ENCODE data around the gene BRCA2.

Gene BRCA2

DNA sequence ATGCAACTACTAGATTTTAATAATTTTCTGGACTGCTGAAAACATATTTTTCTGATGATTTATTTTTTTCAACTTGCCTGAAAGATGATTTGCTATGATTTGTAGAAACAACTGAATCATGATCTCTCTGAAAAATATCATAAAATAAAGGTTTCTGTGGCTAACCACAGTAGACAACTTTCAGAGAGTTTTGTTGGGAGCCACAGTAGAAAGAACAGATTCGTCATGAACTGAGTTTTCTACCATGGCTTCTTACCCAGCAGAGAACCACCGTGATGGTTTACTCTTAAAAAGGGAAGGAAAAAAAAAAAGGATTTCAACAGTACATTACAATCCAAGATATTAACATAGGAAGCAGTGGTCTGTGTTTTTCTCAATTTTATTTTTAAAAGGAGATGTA is 18.1 kb upstream of the BRCA2 start:
- DNase-seq (ENCODE audit: low read depth in 2 of 2): no peak
- no peak overlapping the region for H3K4me3 ChIP-seq (replicated peaks in 1 of 2; ENCODE audit: low read depth in 2 of 2, low read length in 2 of 2)
- TF ChIP-seq, protein P1, sequence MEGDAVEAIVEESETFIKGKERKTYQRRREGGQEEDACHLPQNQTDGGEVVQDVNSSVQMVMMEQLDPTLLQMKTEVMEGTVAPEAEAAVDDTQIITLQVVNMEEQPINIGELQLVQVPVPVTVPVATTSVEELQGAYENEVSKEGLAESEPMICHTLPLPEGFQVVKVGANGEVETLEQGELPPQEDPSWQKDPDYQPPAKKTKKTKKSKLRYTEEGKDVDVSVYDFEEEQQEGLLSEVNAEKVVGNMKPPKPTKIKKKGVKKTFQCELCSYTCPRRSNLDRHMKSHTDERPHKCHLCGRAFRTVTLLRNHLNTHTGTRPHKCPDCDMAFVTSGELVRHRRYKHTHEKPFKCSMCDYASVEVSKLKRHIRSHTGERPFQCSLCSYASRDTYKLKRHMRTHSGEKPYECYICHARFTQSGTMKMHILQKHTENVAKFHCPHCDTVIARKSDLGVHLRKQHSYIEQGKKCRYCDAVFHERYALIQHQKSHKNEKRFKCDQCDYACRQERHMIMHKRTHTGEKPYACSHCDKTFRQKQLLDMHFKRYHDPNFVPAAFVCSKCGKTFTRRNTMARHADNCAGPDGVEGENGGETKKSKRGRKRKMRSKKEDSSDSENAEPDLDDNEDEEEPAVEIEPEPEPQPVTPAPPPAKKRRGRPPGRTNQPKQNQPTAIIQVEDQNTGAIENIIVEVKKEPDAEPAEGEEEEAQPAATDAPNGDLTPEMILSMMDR (IDR thresholded peaks at IDR 0.05; ENCODE audit: low read depth, low read length): no peak

DNA sequence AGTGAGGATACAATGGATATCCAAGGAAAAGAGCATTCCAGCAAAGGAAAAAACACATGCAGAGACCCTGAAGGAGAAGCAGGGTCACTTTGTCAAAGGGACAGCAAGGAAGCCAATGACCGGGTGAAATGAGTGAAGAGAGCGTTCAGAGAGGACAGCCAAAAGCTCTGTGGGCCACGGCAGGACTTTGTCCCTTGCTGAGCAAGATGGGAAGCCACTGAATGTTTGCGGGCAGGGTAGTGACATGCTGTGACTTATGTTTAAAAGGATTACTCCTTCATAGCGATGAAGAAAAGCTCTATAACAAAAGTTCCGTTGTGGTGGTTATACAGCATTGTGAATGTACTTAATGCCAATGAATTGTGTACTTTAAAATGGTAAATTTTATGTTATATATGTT is 16.6 kb upstream of the BRCA2 start:
- no peak for DNase-seq (ENCODE audit: low read depth in 2 of 2)
- TF ChIP-seq, protein P1 (IDR thresholded peaks at IDR 0.05; ENCODE audit: low read depth, low read length): no peak
- no peak overlapping the region for H3K4me3 ChIP-seq (replicated peaks in 1 of 2; ENCODE audit: low read depth in 2 of 2, low read length in 2 of 2)

DNA sequence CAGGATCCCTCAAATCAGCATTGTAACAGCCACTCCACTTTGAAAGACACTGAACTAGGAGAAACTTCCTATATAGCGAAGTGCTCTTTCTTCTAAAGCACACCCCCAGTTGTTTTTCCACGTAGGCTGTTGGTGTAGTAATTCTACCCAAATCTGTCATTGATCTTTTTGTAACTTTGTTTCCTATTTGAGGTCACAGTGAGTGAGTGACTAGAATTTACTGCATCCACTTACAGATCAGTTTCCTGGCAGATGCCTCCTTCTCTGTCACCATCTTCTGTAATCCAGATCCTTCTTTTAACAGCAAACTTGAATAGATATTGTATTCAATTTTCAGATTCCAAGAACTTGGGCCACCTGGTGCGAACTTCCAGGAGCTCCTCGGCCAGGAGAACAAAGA is 15.4 kb upstream of the BRCA2 start:
- no peak overlapping the region for H3K4me3 ChIP-seq (replicated peaks in 1 of 2; ENCODE audit: low read depth in 2 of 2, low read length in 2 of 2)
- TF ChIP-seq, protein P1 (IDR thresholded peaks at IDR 0.05; ENCODE audit: low read depth, low read length): no peak
- DNase-seq (ENCODE audit: low read depth in 2 of 2): no peak

DNA sequence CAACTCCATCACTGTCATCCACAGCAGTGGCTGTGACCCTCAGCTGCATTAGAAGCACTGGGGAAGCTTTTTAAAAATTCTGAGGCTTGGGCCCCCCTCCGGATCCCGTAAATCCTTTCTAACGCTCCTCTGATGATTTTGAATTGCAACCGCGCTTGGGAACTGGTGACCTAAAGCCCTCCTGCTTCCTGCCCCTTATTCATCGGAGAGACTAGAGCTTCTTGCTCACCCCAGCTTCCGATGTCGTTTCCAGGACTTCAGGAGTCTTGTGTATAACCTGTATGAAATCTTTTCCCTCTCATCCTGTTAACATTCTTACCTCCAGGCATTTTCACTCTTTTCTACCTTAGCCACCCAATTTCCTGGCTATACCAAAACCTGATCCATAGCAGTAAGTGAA is 14.9 kb upstream of the BRCA2 start:
- no peak overlapping the region for H3K4me3 ChIP-seq (replicated peaks in 1 of 2; ENCODE audit: low read depth in 2 of 2, low read length in 2 of 2)
- TF ChIP-seq, protein P1 (IDR thresholded peaks at IDR 0.05; ENCODE audit: low read depth, low read length): no peak
- no peak for DNase-seq (ENCODE audit: low read depth in 2 of 2)

- no peak for DNase-seq (ENCODE audit: low read depth in 2 of 2)
- no peak overlapping the region for H3K4me3 ChIP-seq (replicated peaks in 1 of 2; ENCODE audit: low read depth in 2 of 2, low read length in 2 of 2)
- TF ChIP-seq, protein P1 (IDR thresholded peaks at IDR 0.05; ENCODE audit: low read depth, low read length): no peak
These were observed 14.4 kb upstream of the BRCA2 start for GRCh38 chr13:32300920-32301319.

- no peak for DNase-seq (ENCODE audit: low read depth in 2 of 2)
- TF ChIP-seq, protein P1 (IDR thresholded peaks at IDR 0.05; ENCODE audit: low read depth, low read length): no peak
- H3K4me3 ChIP-seq (replicated peaks in 1 of 2; ENCODE audit: low read depth in 2 of 2, low read length in 2 of 2): no peak overlapping the region
These were observed 12.8 kb upstream of the BRCA2 start for GRCh38 chr13:32302461-32302860.

DNA sequence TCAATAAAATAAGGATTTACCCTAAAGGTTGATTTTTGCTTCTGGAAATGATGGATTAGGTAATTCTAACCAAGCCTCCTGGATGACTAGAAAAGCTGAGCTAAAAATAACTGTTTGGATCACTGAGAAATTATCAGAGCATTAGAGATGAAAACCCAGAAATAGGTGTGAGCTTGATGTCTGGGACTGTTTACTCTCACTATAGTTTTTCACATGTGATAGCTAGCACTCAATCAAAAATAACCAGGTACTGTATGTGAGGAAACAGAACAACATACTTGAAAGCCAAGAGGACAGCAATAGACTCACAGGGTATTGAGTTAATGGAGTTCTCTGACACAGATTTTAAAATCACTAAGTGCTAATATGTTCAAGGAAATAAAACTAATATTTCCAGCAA is 9.7 kb upstream of the BRCA2 start:
- TF ChIP-seq, protein P1 (IDR thresholded peaks at IDR 0.05; ENCODE audit: low read depth, low read length): no peak
- no peak for DNase-seq (ENCODE audit: low read depth in 2 of 2)
- H3K4me3 ChIP-seq (replicated peaks in 1 of 2; ENCODE audit: low read depth in 2 of 2, low read length in 2 of 2): no peak overlapping the region
